HEK293 (cell line): ENCODE data around the gene KLRD1.

Experiments used
- CTCF ChIP-seq: fragments of 450-650 bp; formaldehyde crosslinking; IDR thresholded peaks from 2 replicates; pipeline ENCODE4 v1.5.1; 2016; ENCODE audit warnings: missing biosample characterization, missing genetic modification characterization
- YY1 ChIP-seq: fragments of 450-650 bp; formaldehyde crosslinking; IDR thresholded peaks from 2 replicates; pipeline ENCODE4 v1.5.1; 2018; ENCODE audit warnings: missing biosample characterization, missing genetic modification characterization
- ZNF302 ChIP-seq: fragments of 450-650 bp; formaldehyde crosslinking; IDR thresholded peaks from 2 replicates; pipeline ENCODE4 v1.5.1; 2016; ENCODE audit warnings: missing biosample characterization, missing genetic modification characterization, low read depth

- no peak for TF ChIP-seq CTCF (tag by site-specific recombination)
- TF ChIP-seq YY1: no peak
- TF ChIP-seq ZNF302 (tag by site-specific recombination): no peak
These were observed 3.5 kb downstream of the KLRD1 start for GRCh38 chr12:10310926-10311720.
